ENCODE data around the gene TTC33.

DNA sequence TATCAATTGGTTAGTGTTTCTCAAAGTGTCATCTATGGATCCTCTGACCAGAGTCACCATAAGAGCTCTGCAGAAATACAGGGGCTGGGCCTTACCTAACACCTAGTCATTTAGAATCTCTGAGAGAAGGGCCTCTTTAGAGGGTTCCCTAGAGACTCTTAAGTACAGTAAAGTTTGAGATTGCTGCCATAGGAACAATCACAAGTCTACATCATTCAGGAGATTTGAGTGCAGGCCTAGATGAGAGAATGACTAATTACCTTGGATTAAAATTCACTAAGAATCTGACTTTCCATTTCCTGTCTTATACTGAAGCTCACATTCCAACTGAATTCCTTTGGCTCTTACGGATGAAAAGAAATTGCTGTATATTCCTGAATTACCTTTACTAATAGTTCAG, 258.2 kb downstream of the TTC33 start:
- TF ChIP-seq, protein P1, sequence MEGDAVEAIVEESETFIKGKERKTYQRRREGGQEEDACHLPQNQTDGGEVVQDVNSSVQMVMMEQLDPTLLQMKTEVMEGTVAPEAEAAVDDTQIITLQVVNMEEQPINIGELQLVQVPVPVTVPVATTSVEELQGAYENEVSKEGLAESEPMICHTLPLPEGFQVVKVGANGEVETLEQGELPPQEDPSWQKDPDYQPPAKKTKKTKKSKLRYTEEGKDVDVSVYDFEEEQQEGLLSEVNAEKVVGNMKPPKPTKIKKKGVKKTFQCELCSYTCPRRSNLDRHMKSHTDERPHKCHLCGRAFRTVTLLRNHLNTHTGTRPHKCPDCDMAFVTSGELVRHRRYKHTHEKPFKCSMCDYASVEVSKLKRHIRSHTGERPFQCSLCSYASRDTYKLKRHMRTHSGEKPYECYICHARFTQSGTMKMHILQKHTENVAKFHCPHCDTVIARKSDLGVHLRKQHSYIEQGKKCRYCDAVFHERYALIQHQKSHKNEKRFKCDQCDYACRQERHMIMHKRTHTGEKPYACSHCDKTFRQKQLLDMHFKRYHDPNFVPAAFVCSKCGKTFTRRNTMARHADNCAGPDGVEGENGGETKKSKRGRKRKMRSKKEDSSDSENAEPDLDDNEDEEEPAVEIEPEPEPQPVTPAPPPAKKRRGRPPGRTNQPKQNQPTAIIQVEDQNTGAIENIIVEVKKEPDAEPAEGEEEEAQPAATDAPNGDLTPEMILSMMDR (conservative IDR thresholded peaks at IDR 0.05; ENCODE audit: low read length): no peak
- no peak for TF ChIP-seq EZH2phosphoT487 (IDR thresholded peaks at IDR 0.05; ENCODE audit: borderline replicate concordance)
